GM21825 (cell line): ENCODE measurements around the gene ATP1A4.
A peak's percentile ranks its signal among the peaks of the same experiment; 100 is the strongest.

ENCODE experiments used
- ATAC-seq: cut with Tn5 transposase; IDR thresholded peaks from one replicate; pipeline ENCODE4 v1.9.1; 2021; ENCODE audit warnings: mild to moderate bottlenecking, moderate library complexity; ENCODE audit not compliant: unreplicated experiment

ATP1A4 gene

GRCh38 chr1:160204526-160205241, 53.3 kb downstream of the ATP1A4 start:
- peak; percentile 69 for ATAC-seq

- peak; percentile 35 for ATAC-seq
Measured at GRCh38 chr1:160205242-160206035, 54.0 kb downstream of the ATP1A4 start, which contains the start of gene PEA15. Gene PEA15 (plus strand): TSS chr1:160205384. CDS start chr1:160211545, 6,161 bp downstream.

GRCh38 chr1:160206036-160206389, 54.6 kb downstream of the ATP1A4 start:
- ATAC-seq = no peak

DNA sequence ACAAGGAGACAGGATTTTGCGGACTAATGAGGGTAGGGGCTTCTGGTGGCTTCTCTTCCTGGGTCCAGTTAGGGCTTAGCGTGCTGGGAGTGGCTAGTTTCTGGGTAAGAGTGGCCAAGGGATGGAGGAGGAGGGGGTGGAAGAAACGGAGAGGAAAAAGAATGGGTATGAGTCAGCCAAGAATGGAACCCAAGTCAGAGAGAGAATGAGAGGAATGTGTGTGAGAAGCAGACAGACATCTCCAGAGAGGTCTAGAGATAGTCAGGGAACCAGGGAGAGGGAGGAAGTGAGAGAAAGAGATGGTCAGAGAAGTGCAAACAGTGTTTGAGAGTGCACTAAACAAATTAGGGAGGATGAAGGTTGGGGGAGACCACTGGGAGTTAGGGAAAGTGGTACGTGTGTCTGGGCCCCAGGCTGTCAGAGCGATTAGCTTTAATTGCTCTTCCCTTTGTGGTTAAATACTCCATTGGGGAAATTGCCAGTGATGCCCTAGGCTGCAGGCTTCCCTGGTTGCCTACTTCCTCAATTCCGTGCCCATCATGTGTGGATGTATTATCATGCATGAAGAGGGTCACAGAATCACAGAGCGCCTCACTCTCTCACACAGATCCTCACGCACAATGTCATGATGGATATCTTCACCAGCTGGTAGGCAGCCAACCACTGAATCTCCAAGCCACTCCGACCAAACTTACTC, 55.2 kb downstream of the ATP1A4 start:
- no peak for ATAC-seq

DNA sequence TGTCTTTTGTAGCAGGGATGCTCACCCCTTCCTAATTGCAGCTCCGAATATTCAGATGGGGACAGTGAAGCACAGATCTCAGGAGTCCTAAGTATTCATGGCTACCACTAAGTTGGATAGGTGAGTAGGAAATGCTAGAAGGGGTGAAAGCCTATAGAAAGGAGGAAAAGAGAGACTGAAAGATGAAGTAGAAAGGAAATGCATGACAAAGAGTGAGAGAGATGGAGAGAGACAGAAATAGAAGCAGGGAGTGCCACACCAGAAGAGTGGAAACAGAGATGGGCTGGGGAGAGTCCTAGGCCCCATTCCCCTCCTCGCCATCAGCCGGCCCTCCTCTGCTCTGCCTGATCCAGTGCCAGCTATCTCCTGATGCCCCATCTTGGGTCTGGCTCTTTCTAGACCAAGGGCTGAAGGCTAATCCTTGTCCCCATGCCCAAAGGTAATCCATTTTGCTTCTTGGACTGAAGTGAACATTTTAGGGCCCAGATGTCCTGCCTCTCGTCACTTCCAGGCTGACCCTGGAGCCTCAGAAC, 55.8 kb downstream of the ATP1A4 start:
- no peak for ATAC-seq

DNA sequence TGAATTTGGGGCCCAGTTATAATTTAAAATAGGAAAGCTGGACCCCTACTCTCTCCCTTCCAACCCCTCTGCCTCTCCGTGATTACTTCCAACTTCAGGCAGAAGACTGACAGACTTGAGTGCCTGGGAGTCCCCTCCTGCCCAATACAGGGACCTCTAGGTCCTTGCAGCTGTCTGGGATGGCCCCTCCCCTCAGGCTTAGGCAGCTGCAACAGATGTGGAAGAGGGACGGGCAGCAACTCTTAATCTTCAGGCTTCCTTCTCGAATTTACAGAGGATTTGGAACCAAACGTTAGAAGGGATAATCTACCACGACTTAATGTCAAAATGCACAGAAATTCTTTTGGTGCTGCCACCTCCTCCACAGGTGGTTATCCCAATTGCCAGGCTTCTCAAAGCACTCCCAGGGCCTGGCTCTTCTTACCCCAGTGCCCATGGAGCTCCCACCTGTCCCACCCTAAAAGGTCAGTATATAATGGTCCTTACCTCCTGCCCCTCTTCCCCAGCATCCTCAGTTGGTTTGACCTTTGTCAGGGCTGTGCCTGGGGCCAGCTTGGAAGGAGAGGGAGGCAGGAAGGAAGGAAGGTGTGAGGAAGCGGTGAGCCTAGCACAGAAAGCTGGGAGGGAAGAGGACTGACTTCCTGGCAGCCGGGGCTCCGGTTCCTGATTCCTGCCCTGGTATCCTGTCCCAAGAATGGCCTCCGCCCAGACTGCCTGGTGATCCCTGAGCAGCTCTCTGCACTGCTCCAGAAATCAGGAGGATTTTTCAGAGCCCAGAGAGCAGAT, 56.6 kb downstream of the ATP1A4 start:
- no peak for ATAC-seq

GRCh38 chr1:160208557-160209320, 57.3 kb downstream of the ATP1A4 start:
- ATAC-seq = no peak

DNA sequence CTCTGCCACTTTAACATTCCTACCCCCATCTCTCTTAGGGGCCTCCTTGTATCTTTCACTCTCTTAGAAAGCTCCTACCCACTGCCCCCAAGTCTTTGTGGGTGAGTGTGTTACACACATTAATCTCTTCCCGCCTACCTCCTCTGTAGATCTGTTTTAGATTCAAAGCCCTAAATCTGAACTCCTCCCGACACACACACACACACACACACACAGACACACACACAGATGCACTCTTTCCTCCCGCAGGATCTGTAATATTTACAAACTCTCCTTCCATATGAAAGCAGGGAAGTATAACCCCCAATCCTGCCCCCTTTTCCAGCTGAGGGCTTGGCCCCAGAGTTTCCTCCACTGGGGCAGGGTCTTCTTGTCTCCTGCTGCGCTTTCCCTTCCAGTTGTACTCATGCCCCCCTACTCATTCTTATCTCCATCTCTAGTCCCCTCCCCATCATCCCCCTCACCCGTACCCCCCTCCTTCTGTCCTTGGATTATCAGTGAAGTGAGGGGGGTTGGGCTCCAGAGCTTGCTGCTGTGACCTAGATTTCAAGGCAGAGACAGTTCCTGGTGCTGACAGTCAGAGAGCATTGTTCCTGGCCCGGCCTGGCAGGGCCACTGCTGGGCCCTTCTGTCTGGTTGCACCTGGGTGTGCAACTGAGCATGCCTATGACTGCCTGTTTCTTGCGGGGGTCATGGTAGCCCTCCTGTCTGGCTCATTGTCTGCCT, 58.1 kb downstream of the ATP1A4 start:
- ATAC-seq = no peak

DNA sequence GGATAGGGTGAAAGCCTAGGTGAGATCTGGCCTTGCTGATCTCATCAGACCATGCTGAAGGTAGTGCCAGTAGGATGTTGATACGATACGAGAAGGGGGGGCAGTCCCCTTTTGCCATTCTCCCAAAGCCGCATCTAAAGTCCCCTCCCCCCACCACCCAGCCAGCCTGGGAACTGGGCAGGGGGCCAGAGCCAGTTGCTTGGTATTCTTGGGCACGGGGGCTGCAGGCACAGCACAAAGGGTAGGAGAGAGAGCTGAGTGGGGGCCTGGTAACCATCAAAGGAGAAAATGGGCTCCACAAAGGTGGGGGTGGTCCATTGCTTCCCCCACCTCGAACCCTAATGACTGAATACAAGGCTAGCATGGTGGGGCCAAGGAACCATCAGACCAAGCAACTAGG, 59.2 kb downstream of the ATP1A4 start:
- ATAC-seq = no peak

GRCh38 chr1:160211046-160211790, 59.8 kb downstream of the ATP1A4 start:
- ATAC-seq = no peak

DNA sequence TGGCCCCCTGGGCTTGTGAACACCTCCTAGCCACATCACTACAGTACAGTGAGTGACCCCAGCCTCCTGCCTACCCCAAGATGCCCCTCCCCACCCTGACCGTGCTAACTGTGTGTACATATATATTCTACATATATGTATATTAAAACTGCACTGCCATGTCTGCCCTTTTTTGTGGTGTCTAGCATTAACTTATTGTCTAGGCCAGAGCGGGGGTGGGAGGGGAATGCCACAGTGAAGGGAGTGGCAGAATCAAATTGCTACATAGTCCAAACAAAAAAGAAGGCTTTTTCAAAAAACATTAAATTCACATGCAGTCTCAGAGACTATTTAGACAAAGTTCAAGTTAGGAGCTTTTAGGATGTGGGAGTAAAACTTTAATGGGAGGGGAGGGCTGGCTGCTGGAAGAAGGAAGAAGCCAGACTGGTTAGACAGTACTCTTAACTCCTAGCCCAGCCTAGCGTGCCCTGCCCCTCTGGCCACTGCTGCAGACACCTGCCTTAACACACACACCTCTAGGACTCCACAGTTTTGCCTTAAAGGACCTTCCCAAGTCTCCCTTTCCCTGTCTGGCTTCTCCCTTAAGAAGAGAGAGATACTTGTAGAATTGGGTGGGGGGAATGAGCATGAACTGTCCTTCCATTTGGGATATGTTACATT, 63.2 kb downstream of the ATP1A4 start:
- ATAC-seq = no peak

- ATAC-seq = no peak
Measured at GRCh38 chr1:160216301-160216700, 64.9 kb downstream of the ATP1A4 start.

- no peak for ATAC-seq
Measured at GRCh38 chr1:160217481-160218051, 66.2 kb downstream of the ATP1A4 start.

DNA sequence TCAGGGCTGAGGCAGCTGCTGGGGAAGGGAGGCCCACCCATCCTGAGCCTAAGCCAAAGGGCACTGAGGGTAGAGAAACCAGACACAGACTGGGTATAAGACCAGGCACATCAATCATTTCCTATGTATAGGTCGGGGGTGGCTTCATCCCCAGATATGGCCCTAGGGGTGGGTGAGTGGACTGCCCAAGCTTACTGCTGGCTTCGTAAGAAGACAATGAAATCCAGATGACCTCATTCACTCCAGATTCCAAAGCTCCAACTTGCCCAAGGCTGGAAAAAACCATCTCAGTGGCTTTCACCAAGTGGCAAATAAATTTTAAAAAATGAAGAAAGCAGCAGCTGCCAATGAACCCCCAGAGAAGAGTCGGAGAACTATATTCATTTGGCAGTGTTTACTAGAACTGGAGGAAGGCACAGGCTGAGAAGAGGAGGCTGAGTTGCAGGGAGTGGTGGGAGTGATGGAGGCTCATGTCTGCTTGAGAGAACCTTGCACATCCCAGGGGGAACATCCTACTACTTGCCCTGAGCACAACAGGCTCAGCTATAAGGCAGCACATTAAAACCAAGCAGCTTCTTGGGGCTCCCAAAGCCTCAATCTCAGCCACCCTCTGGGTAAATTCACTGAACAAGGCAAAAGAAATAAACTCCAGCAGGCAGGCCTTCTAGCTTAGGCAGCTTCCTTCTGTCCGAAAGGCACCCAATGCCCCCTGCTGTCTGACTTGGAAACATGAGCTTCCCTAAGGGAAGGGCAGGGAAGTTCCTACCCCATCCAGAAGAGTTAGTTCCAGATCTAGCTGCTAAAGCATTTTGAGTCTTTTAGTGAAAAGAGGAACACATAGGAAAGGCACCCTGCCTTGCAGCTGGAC, 67.9 kb downstream of the ATP1A4 start:
- ATAC-seq = no peak

- no peak for ATAC-seq
Measured at GRCh38 chr1:160220301-160220700, 68.9 kb downstream of the ATP1A4 start.

- ATAC-seq = no peak
Measured at GRCh38 chr1:160221089-160221488, 69.7 kb downstream of the ATP1A4 start.

GRCh38 chr1:160222546-160222945, 71.1 kb downstream of the ATP1A4 start:
- no peak for ATAC-seq
